Pancreas (tissue), 10 donors: Measurements from ENCODE around the gene RNF144A. TPM values are rescaled to one million over a fixed set of nuclear protein-coding genes. Genes with fewer than 3 reads are reported as not detected.

ENCODE experiments used
- ATAC-seq, 4 donors: fragments of 200-7000 bp; cut with Tn5 transposase; one replicate each; pipeline versions ENCODE4 v1.8.0 to v1.9.1; 2020; ENCODE audit warnings: mild to moderate bottlenecking in 4 of 4, moderate library complexity in 4 of 4
- DNase-seq, 6 donors: peaks; one replicate each; pipeline ENCODE4 v3.0.0-alpha.2; 2020
- FAIRE-seq: peaks from 2 replicates; lab custom pipeline; 2012; peaks lifted over from hg19 to GRCh38; lab: Jason Lieb, UNC
- H3K27ac ChIP-seq, 4 donors: fragments of 200-600 bp; sonication (generic); 1 replicate in 3 of 4; 2 replicates in 1 of 4; pipeline versions ENCODE4 v1.5.0 to v1.8.0; 2020
- H3K27me3 ChIP-seq, 4 donors: fragments of 200-600 bp; one replicate each; pipeline ENCODE4 v1.8.0; 2021
- H3K36me3 ChIP-seq, 3 donors: fragments of 200-600 bp; sonication (generic) in 1 of 3; one replicate each; pipeline versions ENCODE4 v1.5.0 to v1.8.0; 2020 to 2021
- H3K4me1 ChIP-seq, 3 donors: fragments of 200-600 bp; one replicate each; pipeline ENCODE4 v1.8.0; 2021
- H3K4me3 ChIP-seq, 4 donors: fragments of 200-600 bp; sonication (generic) in 2 of 4; one replicate each; pipeline versions ENCODE4 v1.5.0 to v1.8.0; 2020 to 2021
- H3K9me3 ChIP-seq, 4 donors: fragments of 200-600 bp; one replicate each; pipeline ENCODE4 v1.8.0; 2021
- CTCF ChIP-seq, 4 donors: fragments of 200-600 bp; sonication (generic) in 3 of 4; IDR thresholded peaks; one replicate each; pipeline versions ENCODE4 v1.5.0 to v1.8.0; 2021; ENCODE audit warnings: antibody characterized with exemption in 4 of 4
- WGBS, 2 donors: extraction: QIAGEN DNeasy Blood & Tissue Kit; methylation state at CpG; one replicate each; pipeline ENCODE4 v1.1.7; 2013; 5-methylcytosine and 5-hydroxymethylcytosine counted together
- intact Hi-C, 3 donors: fragments of 100-400 bp; cut with DNase I; formaldehyde crosslinking; loops; one replicate each; pipeline versions ENCODE4 v1.11.1 to v1.14.2; 2022
- polyA plus RNA-seq, 2 donors: library from polyadenylated mRNA; stranded (reverse); fragments of 200-250 nt; gene quantifications; one replicate each; pipeline ENCODE4 v1.2.3, GENCODE V29; 2013
- total RNA-seq, 6 donors: library from RNA; stranded (reverse); fragmentation: NEBNext Ultra II Directional in 4 of 6; extraction: Animal tissue kit (Norgen Biotek cat#: 25700) in 4 of 6; gene quantifications; one replicate each; pipeline versions ENCODE4 v1.2.1 to v1.2.4, GENCODE V29; 2021 to 2023
- donor health status: healthy with polysubstance abuse.
- donor health status: DM: no; HTN: no; CAD: no; lungs with moderate emphysema.
- donor health status: DM: no; HTN: no; CAD: no.
- donor health status: control.
- donor health status: control.
- donor health status: Bipolar disorder and iron deficiency.
- donor health status: DM: yes; HTN: yes; CAD: no.
- donor health status: DM: no; HTN: no; CAD: no.
- donor health status: DM: no; HTN: no; CAD: no.
- donor health status: DM: yes; HTN: yes; CAD: no.

RNF144A gene
- total and polyA plus RNA-seq, 8 donors: 9.4 to 78.7 (median 34.1) TPM

DNA sequence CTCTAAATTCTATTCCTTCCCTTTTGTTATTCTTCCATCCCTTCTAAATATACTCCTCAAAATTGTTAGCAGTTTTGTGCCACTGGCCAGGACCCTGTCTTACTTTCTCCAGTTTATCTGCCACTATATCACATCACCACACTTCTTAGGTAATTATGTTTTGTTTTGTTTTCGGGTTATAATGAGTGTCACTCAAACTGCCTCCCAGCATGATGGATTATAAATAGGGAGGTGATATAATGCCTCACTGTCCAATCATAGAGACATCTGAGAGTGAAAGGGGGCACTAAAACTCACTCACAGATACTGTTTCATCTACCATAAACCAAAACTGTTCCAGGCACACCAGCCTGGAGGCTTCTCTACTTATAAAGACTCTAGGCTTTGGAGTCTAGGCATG, 36.2 kb upstream of the RNF144A start:
- Histone ChIP-seq H3K27ac (no peak overlapping the region), H3K27me3 (no peaks in the 10 kb centered on the region), H3K4me1 (peaks cover 0 to 7% (median 0%) of the 10 kb centered on the region in 3 donors), H3K4me3 (no peak overlapping the region), H3K9me3 (no peaks in the 10 kb centered on the region), H3K36me3 (no peaks in the 10 kb centered on the region)
- WGBS, 2 donors: 71 to 75% methylated on average over 1 of the region's 1 CpG
- intact Hi-C loops: no loop called here
- no peak for ATAC-seq
- no peak for FAIRE-seq
- no peak for DNase-seq
- no peak for TF ChIP-seq CTCF (IDR thresholded peaks at IDR 0.05)

- no peaks in the 10 kb centered on the region for H3K9me3 ChIP-seq
- no peak overlapping the region for H3K4me3 ChIP-seq
- 93 to 95% methylated on average over 5 of the region's 5 CpGs for WGBS, 2 donors
- ATAC-seq: no peak
- FAIRE-seq: no peak
- TF ChIP-seq CTCF (IDR thresholded peaks at IDR 0.05): no peak
- no peaks in the 10 kb centered on the region for H3K27me3 ChIP-seq
- no peak overlapping the region for H3K27ac ChIP-seq
- H3K36me3 ChIP-seq: no peaks in the 10 kb centered on the region
- intact Hi-C loops: no loop called here
- H3K4me1 ChIP-seq: peaks cover 0 to 7% (median 0%) of the 10 kb centered on the region in 3 donors
- DNase-seq: no peak
Observed at GRCh38 chr2:6881516-6881915, 35.7 kb upstream of the RNF144A start.

GRCh38 chr2:6883448-6884122, 33.6 kb upstream of the RNF144A start:
- no peak for FAIRE-seq

GRCh38 chr2:6885551-6885950, 31.7 kb upstream of the RNF144A start:
- H3K4me1 ChIP-seq: no peaks in the 10 kb centered on the region
- no peaks in the 10 kb centered on the region for H3K9me3 ChIP-seq
- DNase-seq: no peak
- intact Hi-C loops: no loop called here
- 76% methylated on average over 2 of the region's 2 CpGs for WGBS, 2 donors
- H3K27me3 ChIP-seq: no peaks in the 10 kb centered on the region
- no peak for FAIRE-seq
- ATAC-seq: no peak
- H3K36me3 ChIP-seq: no peaks in the 10 kb centered on the region
- H3K4me3 ChIP-seq: no peak overlapping the region
- H3K27ac ChIP-seq: no peak overlapping the region
- no peak for TF ChIP-seq CTCF (IDR thresholded peaks at IDR 0.05)

More at GRCh38 chr2:6883448-6884122, 33.6 kb upstream of the RNF144A start:
- no peak for ATAC-seq
- no peak overlapping the region for H3K27ac ChIP-seq
- no peak for DNase-seq
- intact Hi-C loops: no loop called here
- no peaks in the 10 kb centered on the region for H3K27me3 ChIP-seq
- 68 to 77% methylated on average over 7 of the region's 7 CpGs for WGBS, 2 donors
- no peaks in the 10 kb centered on the region for H3K4me1 ChIP-seq
- H3K4me3 ChIP-seq: no peak overlapping the region
- H3K9me3 ChIP-seq: no peaks in the 10 kb centered on the region
- no peak for TF ChIP-seq CTCF (IDR thresholded peaks at IDR 0.05)
- H3K36me3 ChIP-seq: no peaks in the 10 kb centered on the region

- no peak overlapping the region for H3K4me3 ChIP-seq
- no peak for ATAC-seq
- H3K27ac ChIP-seq: no peak overlapping the region
- H3K4me1 ChIP-seq: no peaks in the 10 kb centered on the region
- FAIRE-seq: no peak
- 90 to 95% methylated on average over 3 of the region's 3 CpGs for WGBS, 2 donors
- H3K27me3 ChIP-seq: no peaks in the 10 kb centered on the region
- H3K9me3 ChIP-seq: no peaks in the 10 kb centered on the region
- no peak for DNase-seq
- intact Hi-C loops: no loop called here
- no peak for TF ChIP-seq CTCF (IDR thresholded peaks at IDR 0.05)
- H3K36me3 ChIP-seq: no peaks in the 10 kb centered on the region
Observed at GRCh38 chr2:6885968-6886367, 31.2 kb upstream of the RNF144A start.
